ENCODE measurements around the gene MYL5. TPM values are rescaled to one million over a fixed set of nuclear protein-coding genes. Genes with fewer than 3 reads are reported as not detected.
A peak's percentile ranks its signal among the peaks of the same experiment; 100 is the strongest.

MYL5 gene
- total and polyA plus RNA-seq, 2 of the 13 experiments (the other 11 are each of a cell fraction or from before 2014, with no cell fraction given), result 6.5 to 16.0 TPM

- CTCF ChIA-PET (ENCODE audit: low intra/inter-chr PET ratio, low total read pairs), result no interaction called here
- peak; percentile 17 for ATAC-seq
- POLR2A ChIA-PET, result no interaction called here
- TF ChIP-seq DDIT3 (CRISPR knock-in tag; IDR thresholded peaks at IDR 0.05) (no peak), HDAC2 (CRISPR knock-in tag; IDR thresholded peaks at IDR 0.05) (no peak), SRF (IDR thresholded peaks at IDR 0.05; ENCODE audit: low read depth, low read length) (no peak), ZNF674 (CRISPR knock-in tag; IDR thresholded peaks at IDR 0.05; ENCODE audit: low read depth) (no peak), PITX1 (CRISPR knock-in tag; IDR thresholded peaks at IDR 0.05) (no peak), ZBTB7B (CRISPR knock-in tag; IDR thresholded peaks at IDR 0.05) (no peak), CBX1 (IDR thresholded peaks at IDR 0.05; ENCODE audit: low read depth) (no peak), ZSCAN29 (CRISPR knock-in tag; conservative IDR thresholded peaks at IDR 0.05) (no peak), CENPT (CRISPR knock-in tag; IDR thresholded peaks at IDR 0.05; ENCODE audit: low read depth) (no peak), ZBTB46 (CRISPR knock-in tag; IDR thresholded peaks at IDR 0.05; ENCODE audit: borderline replicate concordance) (no peak), KAT2B (IDR thresholded peaks at IDR 0.05; ENCODE audit: borderline replicate concordance, low read depth, low read length) (no peak), ZNF24 (IDR thresholded peaks at IDR 0.05) (no peak)
- TF ChIP-seq, protein P1, sequence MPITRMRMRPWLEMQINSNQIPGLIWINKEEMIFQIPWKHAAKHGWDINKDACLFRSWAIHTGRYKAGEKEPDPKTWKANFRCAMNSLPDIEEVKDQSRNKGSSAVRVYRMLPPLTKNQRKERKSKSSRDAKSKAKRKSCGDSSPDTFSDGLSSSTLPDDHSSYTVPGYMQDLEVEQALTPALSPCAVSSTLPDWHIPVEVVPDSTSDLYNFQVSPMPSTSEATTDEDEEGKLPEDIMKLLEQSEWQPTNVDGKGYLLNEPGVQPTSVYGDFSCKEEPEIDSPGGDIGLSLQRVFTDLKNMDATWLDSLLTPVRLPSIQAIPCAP (CRISPR knock-in tag; IDR thresholded peaks at IDR 0.05; ENCODE audit: low read depth), result no peak
- TF ChIP-seq, protein P2, sequence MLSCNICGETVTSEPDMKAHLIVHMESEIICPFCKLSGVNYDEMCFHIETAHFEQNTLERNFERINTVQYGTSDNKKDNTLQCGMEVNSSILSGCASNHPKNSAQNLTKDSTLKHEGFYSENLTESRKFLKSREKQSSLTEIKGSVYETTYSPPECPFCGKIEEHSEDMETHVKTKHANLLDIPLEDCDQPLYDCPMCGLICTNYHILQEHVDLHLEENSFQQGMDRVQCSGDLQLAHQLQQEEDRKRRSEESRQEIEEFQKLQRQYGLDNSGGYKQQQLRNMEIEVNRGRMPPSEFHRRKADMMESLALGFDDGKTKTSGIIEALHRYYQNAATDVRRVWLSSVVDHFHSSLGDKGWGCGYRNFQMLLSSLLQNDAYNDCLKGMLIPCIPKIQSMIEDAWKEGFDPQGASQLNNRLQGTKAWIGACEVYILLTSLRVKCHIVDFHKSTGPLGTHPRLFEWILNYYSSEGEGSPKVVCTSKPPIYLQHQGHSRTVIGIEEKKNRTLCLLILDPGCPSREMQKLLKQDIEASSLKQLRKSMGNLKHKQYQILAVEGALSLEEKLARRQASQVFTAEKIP (CRISPR knock-in tag; IDR thresholded peaks at IDR 0.05; ENCODE audit: borderline replicate concordance), result no peak
Observed at GRCh38 chr4:628311-628741, 46.0 kb upstream of the MYL5 start.

More at GRCh38 chr4:628311-628741, 46.0 kb upstream of the MYL5 start:
- Histone ChIP-seq H4K20me1 (ENCODE audit: insufficient read depth, low read length) (no peaks in the 10 kb centered on the region), H3K9me3 (ENCODE audit: low read length) (no peaks in the 10 kb centered on the region), H3K27ac (ENCODE audit: extremely low read length, insufficient read depth, low read length) (no peak overlapping the region), H3K36me3 (replicated peaks in 1 of 2; ENCODE audit: control insufficient read depth in 1 of 2, insufficient read depth in 2 of 2, low read length in 2 of 2) (no peaks in the 10 kb centered on the region), H3K9ac (ENCODE audit: insufficient read depth, low read depth, low read length) (no peak overlapping the region), H3K4me3 (replicated peaks in 1 of 3; ENCODE audit: insufficient read depth in 1 of 3, low read depth in 2 of 3, low read length in 3 of 3) (no peak overlapping the region), H3K79me2 (ENCODE audit: insufficient read depth, low read length) (no peaks in the 10 kb centered on the region), H3K27me3 (ENCODE audit: control insufficient read depth in 1 of 2, insufficient read depth in 2 of 2, low read length in 2 of 2) (peaks cover 14 to 65% of the 10 kb centered on the region in 2 experiments; a peak in 4 of 5 replicates), H3K4me2 (ENCODE audit: low read depth, low read length) (no peak overlapping the region), H2AFZ (ENCODE audit: low read length) (no peak overlapping the region), H3K4me1 (ENCODE audit: insufficient read depth, low read length) (peaks cover 8% of the 10 kb centered on the region)
- in situ Hi-C loops (cut with HindIII; ENCODE audit: extremely low pct_ligation_motif_present, low pct_unique_long_range_greater_than_20kb) (no loop called here), intact Hi-C loops (cut with micrococcal nuclease; ENCODE audit: unreplicated experiment) (no loop called here)
- FAIRE-seq (no peak), DNase-seq (ENCODE audit: low spot score) (no peak)
- WGBS (ENCODE audit: low lambda C conversion rate), result no CpG with 5 or more reads among the region's 17 CpGs
- no TSS peak for BruUV-seq (replicated peaks)
